A549 (cell line): ENCODE data around the gene ICAM2. TPM values are rescaled to one million over a fixed set of nuclear protein-coding genes. Genes with fewer than 3 reads are reported as not detected.

Source experiments
- ATAC-seq, 2 experiments: fragments of 200-7000 bp in 1 of 2; fragments of >200 bp in 1 of 2; cut with Nextera tagmentation in 1 of 2; cut with Tn5 transposase in 1 of 2; 3 replicates each; pipeline versions ENCODE4 v1.8.0 to v1.9.1; 2018 to 2020; ENCODE audit warnings: mild to moderate bottlenecking in 1 of 2, moderate library complexity in 1 of 2
- CTCF ChIA-PET: fragments of 300-600 bp; sonication (Branson Sonifier 250); formaldehyde crosslinking; extraction: SDS; loops from one replicate; lab custom pipeline; 2021; ENCODE audit warnings: antibody characterized with exemption, inconsistent platforms; lab: Yijun Ruan, JAX
- POLR2A ChIA-PET: fragments of 350-600 bp; formaldehyde crosslinking; extraction: SDS; loops from one replicate; lab custom pipeline; 2021; ENCODE audit warnings: antibody characterized with exemption, inconsistent platforms; lab: Yijun Ruan, JAX
- DNase-seq, 2 experiments: peaks; one replicate each; pipeline versions ENCODE4 v3.0.0 to v3.0.0-alpha.2; 2011 to 2016; ENCODE audit warnings: low read depth in 1 of 2, low spot score in 1 of 2
- FAIRE-seq: peaks from 2 replicates; lab custom pipeline; 2011; peaks lifted over from hg19 to GRCh38; lab: Jason Lieb, UNC
- H3K27ac ChIP-seq, 2 experiments: fragments of >200 bp; sonication (Bioruptor Twin); formaldehyde crosslinking; 3 replicates each; pipeline ENCODE4 v1.5.1; 2016 to 2017
- H3K4me1 ChIP-seq: fragments of >200 bp; sonication (Bioruptor Twin); formaldehyde crosslinking; 3 replicates; pipeline ENCODE4 v1.6.1; 2016
- H3K4me2 ChIP-seq: fragments of >200 bp; sonication (Bioruptor Twin); formaldehyde crosslinking; 3 replicates; pipeline ENCODE4 v1.6.1; 2016
- H3K4me3 ChIP-seq: fragments of >200 bp; sonication (Bioruptor Twin); formaldehyde crosslinking; 3 replicates; pipeline ENCODE4 v1.5.1; 2016
- H3K9me3 ChIP-seq: fragments of >200 bp; sonication (Bioruptor Twin); formaldehyde crosslinking; 3 replicates; pipeline ENCODE4 v1.6.1; 2016
- CBX2 ChIP-seq: fragments of 200-600 bp; sonication (generic); IDR thresholded peaks from 2 replicates; pipeline ENCODE4 v1.6.1; 2016; ENCODE audit warnings: low read depth, mild to moderate bottlenecking, borderline replicate concordance
- CHD4 ChIP-seq: fragments of 200-600 bp; sonication (generic); IDR thresholded peaks from 2 replicates; pipeline ENCODE4 v1.6.1; 2016; ENCODE audit warnings: antibody characterized with exemption, mild to moderate bottlenecking, borderline replicate concordance
- E2F6 ChIP-seq: IDR thresholded peaks from 2 replicates; pipeline ENCODE4 v1.6.1; 2012; ENCODE audit warnings: low read depth, borderline replicate concordance
- ELK1 ChIP-seq: fragments of 150-350 bp; IDR thresholded peaks from 2 replicates; pipeline ENCODE4 v1.6.1; 2014; ENCODE audit warnings: low read depth, mild to moderate bottlenecking, low read length
- ESRRA ChIP-seq: fragments of 150-350 bp; IDR thresholded peaks from 2 replicates; pipeline ENCODE4 v1.6.1; 2014; ENCODE audit warnings: mild to moderate bottlenecking, low read length, borderline replicate concordance
- FOSL2 ChIP-seq, 2 experiments: fragments of 450-650 bp in 1 of 2; fragments of >200 bp in 1 of 2; sonication (Bioruptor Twin) in 1 of 2; formaldehyde crosslinking; IDR thresholded peaks; 2 replicates each; pipeline versions ENCODE4 v1.5.0 to v1.6.1; 2016 to 2020; ENCODE audit warnings: mild to moderate bottlenecking in 1 of 2, moderate library complexity in 1 of 2
- FOXS1 ChIP-seq: fragments of 250-450 bp; sonication (Bioruptor Pico); IDR thresholded peaks from 2 replicates; pipeline ENCODE4 v1.5.0; 2020; ENCODE audit warnings: mild to moderate bottlenecking, moderate library complexity
- GATA3 ChIP-seq: IDR thresholded peaks from 2 replicates; pipeline ENCODE4 v1.6.1; 2012; ENCODE audit warnings: borderline replicate concordance
- HDAC2 ChIP-seq: fragments of 200-600 bp; sonication (generic); IDR thresholded peaks from 2 replicates; pipeline ENCODE4 v1.6.1; 2016
- JUN ChIP-seq, 2 experiments: fragments of >200 bp; sonication (Bioruptor Twin); formaldehyde crosslinking; IDR thresholded peaks; 2 replicates in 1 of 2; 3 replicates in 1 of 2; pipeline ENCODE4 v1.6.1; 2016 to 2017
- JUNB ChIP-seq: fragments of >200 bp; sonication (Bioruptor Twin); formaldehyde crosslinking; IDR thresholded peaks from 2 replicates; pipeline ENCODE4 v1.6.1; 2016
- KDM1A ChIP-seq: fragments of 200-600 bp; sonication (generic); IDR thresholded peaks from 2 replicates; pipeline ENCODE4 v1.6.1; 2016; ENCODE audit warnings: low read depth, mild to moderate bottlenecking
- KDM5A ChIP-seq: fragments of 200-600 bp; sonication (generic); IDR thresholded peaks from 2 replicates; pipeline ENCODE4 v1.6.1; 2016; ENCODE audit warnings: antibody characterized with exemption, mild to moderate bottlenecking
- MAFK ChIP-seq: fragments of 450-650 bp; IDR thresholded peaks from 2 replicates; pipeline ENCODE4 v1.6.1; 2014; ENCODE audit not compliant: partially characterized antibody
- MAZ ChIP-seq: fragments of 150-350 bp; IDR thresholded peaks from 2 replicates; pipeline ENCODE4 v1.6.1; 2014; ENCODE audit warnings: antibody characterized with exemption, low read depth, low read length, borderline replicate concordance
- PBX3 ChIP-seq: IDR thresholded peaks from 2 replicates; pipeline ENCODE4 v1.6.1; 2012
- POLR2A ChIP-seq: IDR thresholded peaks from 2 replicates; pipeline ENCODE4 v1.6.1; 2012; ENCODE audit warnings: mild to moderate bottlenecking, low read length
- POLR2AphosphoS2 ChIP-seq: conservative IDR thresholded peaks from 2 replicates; pipeline ENCODE4 v1.6.1; 2012; ENCODE audit warnings: low read length, improper control_type of control experiment, inconsistent platforms
- RARB ChIP-seq: fragments of 250-450 bp; sonication (Bioruptor Pico); IDR thresholded peaks from 2 replicates; pipeline ENCODE4 v1.8.0; 2021; ENCODE audit warnings: mild to moderate bottlenecking, moderate library complexity
- REST ChIP-seq: fragments of 200-600 bp; sonication (generic); IDR thresholded peaks from 2 replicates; pipeline ENCODE4 v1.6.1; 2016; ENCODE audit warnings: antibody characterized with exemption, mild to moderate bottlenecking, moderate library complexity
- RNF2 ChIP-seq: fragments of 200-600 bp; sonication (generic); IDR thresholded peaks from 2 replicates; pipeline ENCODE4 v1.6.1; 2016; ENCODE audit warnings: low read depth, mild to moderate bottlenecking, antibody characterized with exemption, moderate library complexity, borderline replicate concordance
- SMC3 ChIP-seq: fragments of >200 bp; sonication (Bioruptor Twin); formaldehyde crosslinking; IDR thresholded peaks from 3 replicates; pipeline ENCODE4 v1.6.1; 2018; ENCODE audit warnings: inconsistent platforms
- ZNF302 ChIP-seq: fragments of 250-450 bp; sonication (Bioruptor Pico); IDR thresholded peaks from 2 replicates; pipeline ENCODE4 v1.9.0; 2021; ENCODE audit warnings: inconsistent platforms, mild to moderate bottlenecking, moderate library complexity
- ZSCAN20 ChIP-seq: fragments of 250-450 bp; sonication (Bioruptor Pico); IDR thresholded peaks from 2 replicates; pipeline ENCODE4 v1.8.0; 2022; ENCODE audit warnings: mild to moderate bottlenecking, moderate library complexity
- WGBS: methylation state at CpG from one replicate; pipeline ENCODE4 v1.1.6; 2017; ENCODE audit errors: missing lambda C conversion rate; 5-methylcytosine and 5-hydroxymethylcytosine counted together
- polyA plus RNA-seq, 4 experiments: library from polyadenylated mRNA; depleted of rRNA in 3 of 4; stranded (reverse); fragments of >200 nt; fragmentation: RNase III in 1 of 4; extraction: RNeasy Plus Mini Kit Qiagen cat#74134 plus additional on column Dnase treatment in 1 of 4; gene quantifications; 2 replicates in 3 of 4; 3 replicates in 1 of 4; pipeline ENCODE4 v1.2.3, GENCODE V29; 2011 to 2017

ICAM2 gene
- polyA plus RNA-seq, 2 of the 4 experiments (the other 2 are of a cell fraction), result not detected

GRCh38 chr17:64003526-64004121 lies 16.8 kb downstream of the ICAM2 start:
- no peaks in the 10 kb centered on the region for H3K9me3 ChIP-seq
- no peak for TF ChIP-seq RNF2
- no peak for TF ChIP-seq RARB (CRISPR knock-in tag)
- no peak for TF ChIP-seq FOSL2 (IDR thresholded peaks at IDR 0.05)
- TF ChIP-seq FOSL2 (CRISPR knock-in tag; IDR thresholded peaks at IDR 0.05), result no peak
- TF ChIP-seq PBX3, result no peak
- no peak for TF ChIP-seq JUNB
- TF ChIP-seq ESRRA, result no peak
- TF ChIP-seq ZSCAN20 (CRISPR knock-in tag), result no peak
- no peak for TF ChIP-seq HDAC2
- TF ChIP-seq MAFK, result no peak
- TF ChIP-seq SMC3, result no peak
- no peak for TF ChIP-seq CHD4
- WGBS, result 57% methylated on average over 11 of the region's 13 CpGs
- DNase-seq (no peak), ATAC-seq (no peak), FAIRE-seq (no peak)
- CTCF ChIA-PET, result interaction anchor here (0.6 to 1.0 kb wide), 2 partner anchors 9 to 13 kb away, joined by 3 to 4 read pairs; no protein-coding TSS in a partner anchor
- H3K4me3 ChIP-seq, result no peak overlapping the region
- POLR2A ChIA-PET, result no interaction called here
- no peak overlapping the region for H3K4me2 ChIP-seq
- no peak overlapping the region for H3K27ac ChIP-seq
- peaks cover 25% of the 10 kb centered on the region for H3K4me1 ChIP-seq

- no peak for DNase-seq
- H3K9me3 ChIP-seq, result no peaks in the 10 kb centered on the region
- no peak overlapping the region for H3K27ac ChIP-seq
- no peak for ATAC-seq
- no peak overlapping the region for H3K4me3 ChIP-seq
- 74% methylated on average over 22 of the region's 22 CpGs for WGBS
- no peak for FAIRE-seq
- CTCF ChIA-PET, result interaction anchor here (0.6 to 4.4 kb wide), 11 partner anchors 8 to 524 kb away, joined by 3 to 24 read pairs (median 4); partner anchors contain the start of gene GH1
- POLR2A ChIA-PET, result no interaction called here
- H3K4me2 ChIP-seq, result no peak overlapping the region
- no peak for TF ChIP-seq JUNB
- TF ChIP-seq POLR2A, result 0 out of 2 replicates have a peak, but pooled peaks have one; percentile 7
- H3K4me1 ChIP-seq, result peaks cover 26% of the 10 kb centered on the region
Measured at GRCh38 chr17:64002658-64003525, 17.5 kb downstream of the ICAM2 start.

GRCh38 chr17:64001763-64002529 lies 18.5 kb downstream of the ICAM2 start:
- CTCF ChIA-PET, result interaction anchor here (1.0 to 4.4 kb wide), 9 partner anchors 11 to 523 kb away, joined by 3 to 24 read pairs (median 4); partner anchors contain the start of gene GH1
- Histone ChIP-seq H3K4me3 (no peak overlapping the region), H3K27ac (no peak overlapping the region), H3K4me2 (no peak overlapping the region), H3K4me1 (peaks cover 29% of the 10 kb centered on the region), H3K9me3 (no peaks in the 10 kb centered on the region)
- WGBS, result 91% methylated on average over 13 of the region's 14 CpGs
- DNase-seq, result no peak
- POLR2A ChIA-PET, result interaction anchor here (0.8 kb wide), 1 partner anchor 143 kb away, joined by 3 read pairs; no protein-coding TSS in a partner anchor
- FAIRE-seq, result no peak
- ATAC-seq, result no peak
- no peak for TF ChIP-seq POLR2A
- no peak for TF ChIP-seq CBX2
- TF ChIP-seq E2F6, result no peak
- TF ChIP-seq SMC3, result no peak
- TF ChIP-seq GATA3, result no peak
- no peak for TF ChIP-seq ZNF302 (CRISPR knock-in tag)
- TF ChIP-seq KDM5A, result no peak
- no peak for TF ChIP-seq ELK1
- TF ChIP-seq POLR2AphosphoS2, result no peak
- no peak for TF ChIP-seq FOXS1 (CRISPR knock-in tag)
- TF ChIP-seq JUN (IDR thresholded peaks at IDR 0.05), result no peak
- TF ChIP-seq ZSCAN20 (CRISPR knock-in tag), result no peak
- TF ChIP-seq KDM1A, result no peak
- TF ChIP-seq MAZ, result no peak
- TF ChIP-seq REST, result no peak
